ENCODE measurements around the gene LMNA. TPM values are rescaled to one million over a fixed set of nuclear protein-coding genes. Genes with fewer than 3 reads are reported as not detected.
A peak's percentile ranks its signal among the peaks of the same experiment; 100 is the strongest.

The LMNA gene
- polyA plus RNA-seq, 3 donors = 16.5 to 45.5 (median 24.7) TPM

DNA sequence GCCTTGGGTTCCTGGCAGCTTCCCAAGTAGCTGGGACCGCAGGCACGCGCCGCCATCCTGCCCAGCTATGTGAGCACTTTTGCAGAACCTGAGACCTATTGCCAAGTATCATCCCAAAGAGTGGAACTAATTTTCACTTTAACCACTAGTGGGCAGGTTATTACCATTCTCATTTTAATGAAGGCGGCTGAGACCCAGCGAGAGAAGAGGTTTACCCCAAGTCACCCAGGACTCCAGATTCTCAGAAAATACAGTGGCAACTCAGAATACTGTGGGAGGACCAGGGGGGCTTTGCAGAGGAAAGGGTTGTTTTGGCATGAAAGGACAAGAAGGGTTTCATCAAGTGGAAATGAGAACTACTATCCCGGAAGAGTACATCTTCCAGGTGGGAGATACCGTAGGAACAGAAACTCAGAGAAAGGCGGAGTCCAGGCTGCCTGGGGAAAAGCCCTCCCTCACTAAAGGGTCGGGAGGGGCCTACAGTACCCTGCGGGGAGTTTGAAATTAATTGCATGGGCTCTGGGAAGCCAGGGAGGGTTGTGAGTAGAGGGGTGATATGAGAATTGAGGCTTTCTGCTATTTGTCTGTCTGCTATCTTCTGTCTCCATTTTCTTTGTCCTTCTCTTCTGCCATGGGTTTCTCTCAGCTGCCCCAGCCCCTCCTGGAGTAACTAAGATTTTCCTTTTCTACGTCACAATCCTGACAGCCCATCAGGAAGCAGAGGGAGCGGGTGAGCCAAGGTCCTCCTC lies 31.7 kb downstream of the LMNA start:
- no peaks in the 10 kb centered on the region for H4K20me1 ChIP-seq (ENCODE audit: insufficient read depth, low read length)
- DNase-seq = peak; percentile 75 to 87 (median 85)
- Mint-ChIP-seq H3K4me3 (peak overlapping the region; percentile 78 to 94), H3K36me3 (no peaks in the 10 kb centered on the region), H3K27ac (peak overlapping the region; percentile 79 to 99 (median 94)), H3K27me3 (ENCODE audit: low read depth in 3 of 3) (peaks cover 4 to 9% (median 8%) of the 10 kb centered on the region in 3 donors), H3K4me1 (peaks cover 55% of the 10 kb centered on the region), H3K9me3 (peaks cover 0 to 5% (median 0%) of the 10 kb centered on the region in 7 donors)
- no peaks in the 10 kb centered on the region for H3K79me2 ChIP-seq (ENCODE audit: insufficient read depth, low read length)
- WGBS (ENCODE audit: insufficient coverage) = 8% methylated on average over 6 of the region's 13 CpGs
- peak overlapping the region; percentile 66 for H3K4me2 ChIP-seq (replicated peaks; ENCODE audit: extremely low read depth, low read length, poor library complexity, severe bottlenecking)
- H3K4me1 ChIP-seq (ENCODE audit: control insufficient read depth in 1 of 2, insufficient read depth in 2 of 2, low read length in 2 of 2) = peaks cover 55 to 56% of the 10 kb centered on the region in 2 donors
- no peaks in the 10 kb centered on the region for H3K9me3 ChIP-seq (replicated peaks in 1 of 2; ENCODE audit: control insufficient read depth in 1 of 2, insufficient read depth in 1 of 2, low read length in 2 of 2)
- no peaks in the 10 kb centered on the region for H3K36me3 ChIP-seq (replicated peaks in 1 of 2; ENCODE audit: control insufficient read depth in 1 of 2, insufficient read depth in 2 of 2, low read length in 2 of 2)
- TF ChIP-seq CTCF (IDR thresholded peaks at IDR 0.05) = peak; percentile 69
- peak overlapping the region; percentile 12 to 59 (median 28) for H3K4me3 ChIP-seq (replicated peaks in 1 of 3; ENCODE audit: low read depth in 2 of 3, low read length in 3 of 3)
- no peaks in the 10 kb centered on the region for H3K27me3 ChIP-seq (ENCODE audit: control insufficient read depth in 2 of 2, insufficient read depth in 2 of 2, low read length in 2 of 2)
- peak overlapping the region; percentile 76 for H2AFZ ChIP-seq (ENCODE audit: insufficient read depth, low read depth, low read length, poor library complexity, severe bottlenecking)
- intact Hi-C loops (cut with micrococcal nuclease) = loop anchor here (5.0 kb wide), 3 partner anchors 46 to 171 kb away; partner anchors contain the start of gene SLC25A44 (in 1 of the 2)
- H3K9ac ChIP-seq (ENCODE audit: insufficient read depth, low read length, poor library complexity, severe bottlenecking) = peak overlapping the region; percentile 56
- peak overlapping the region; percentile 94 to 98 for H3K27ac ChIP-seq (ENCODE audit: low read depth in 1 of 2, low read length in 2 of 2)

- Histone ChIP-seq H3K4me2 (replicated peaks; ENCODE audit: extremely low read depth, low read length, poor library complexity, severe bottlenecking) (peak overlapping the region; percentile 66), H3K9ac (ENCODE audit: insufficient read depth, low read length, poor library complexity, severe bottlenecking) (peak overlapping the region; percentile 56), H4K20me1 (ENCODE audit: insufficient read depth, low read length) (no peaks in the 10 kb centered on the region), H2AFZ (ENCODE audit: insufficient read depth, low read depth, low read length, poor library complexity, severe bottlenecking) (peak overlapping the region; percentile 76), H3K36me3 (replicated peaks in 1 of 2; ENCODE audit: control insufficient read depth in 1 of 2, insufficient read depth in 2 of 2, low read length in 2 of 2) (no peaks in the 10 kb centered on the region), H3K27me3 (ENCODE audit: control insufficient read depth in 2 of 2, insufficient read depth in 2 of 2, low read length in 2 of 2) (no peaks in the 10 kb centered on the region), H3K4me1 (ENCODE audit: control insufficient read depth in 1 of 2, insufficient read depth in 2 of 2, low read length in 2 of 2) (peaks cover 62 to 63% of the 10 kb centered on the region in 2 donors), H3K9me3 (replicated peaks in 1 of 2; ENCODE audit: control insufficient read depth in 1 of 2, insufficient read depth in 1 of 2, low read length in 2 of 2) (no peaks in the 10 kb centered on the region), H3K79me2 (ENCODE audit: insufficient read depth, low read length) (no peaks in the 10 kb centered on the region), H3K4me3 (replicated peaks in 1 of 3; ENCODE audit: low read depth in 2 of 3, low read length in 3 of 3) (peak overlapping the region in 1 of 3 experiments; percentile 59), H3K27ac (ENCODE audit: low read depth in 1 of 2, low read length in 2 of 2) (peak overlapping the region; percentile 94 to 98)
- WGBS (ENCODE audit: insufficient coverage) = 22% methylated on average over 5 of the region's 9 CpGs
- H3K4me3 Mint-ChIP-seq = peak overlapping the region in 1 of 2 donors; percentile 78
- no peaks in the 10 kb centered on the region for H3K36me3 Mint-ChIP-seq
- peak overlapping the region; percentile 50 to 99 (median 94) for H3K27ac Mint-ChIP-seq
- H3K27me3 Mint-ChIP-seq (ENCODE audit: low read depth in 3 of 3) = peaks cover 4 to 8% (median 4%) of the 10 kb centered on the region in 3 donors
- peak; percentile 56 to 79 (median 74) for DNase-seq
- H3K9me3 Mint-ChIP-seq = peaks cover 0 to 5% (median 0%) of the 10 kb centered on the region in 7 donors
- intact Hi-C loops (cut with micrococcal nuclease) = loop anchor here (5.0 kb wide), 3 partner anchors 45 to 170 kb away; partner anchors contain the start of gene SLC25A44 (in 1 of the 2)
- H3K4me1 Mint-ChIP-seq = peaks cover 62% of the 10 kb centered on the region
- TF ChIP-seq CTCF (IDR thresholded peaks at IDR 0.05) = no peak
These were observed 32.4 kb downstream of the LMNA start for GRCh38 chr1:156146769-156147405.

Data from CD14-positive monocyte (primary cell).